K562 (cell line): Measurements from ENCODE around the gene FAM117A. TPM values are rescaled to one million over a fixed set of nuclear protein-coding genes. Genes with fewer than 3 reads are reported as not detected.

Source experiments
- CCNT2 ChIP-seq: IDR thresholded peaks from 2 replicates; pipeline ENCODE4 v1.6.1; 2011; ENCODE audit warnings: borderline replicate concordance, low read depth, mild to moderate bottlenecking, moderate library complexity, mixed read lengths, low read length; ENCODE audit not compliant: insufficient read length; ENCODE audit errors: extremely low read depth
- CHD2 ChIP-seq: IDR thresholded peaks from 2 replicates; pipeline ENCODE4 v1.6.1; 2011; ENCODE audit warnings: low read depth, low read length
- CXXC5 ChIP-seq: fragments of 250-450 bp; sonication (Bioruptor Pico); IDR thresholded peaks from 2 replicates; pipeline ENCODE4 v1.8.0; 2022; ENCODE audit warnings: inconsistent platforms, mild to moderate bottlenecking, moderate library complexity
- XRCC4 ChIP-seq: IDR thresholded peaks from one replicate; pipeline ENCODE4 v1.6.1; 2011; ENCODE audit not compliant: insufficient read depth, insufficient read length; ENCODE audit errors: extremely low read depth
- ZNF436 ChIP-seq: fragments of 250-450, 450-650 bp; sonication (Bioruptor Pico); formaldehyde crosslinking; IDR thresholded peaks from 2 replicates; pipeline ENCODE4 v1.7.0; 2020; ENCODE audit warnings: mild to moderate bottlenecking
- ZNF766 ChIP-seq: fragments of 200-800 bp; sonication (Bioruptor generic); conservative IDR thresholded peaks from 2 replicates; pipeline ENCODE4 v1.6.1; 2016; ENCODE audit warnings: missing genetic modification characterization, missing compliant biosample characterization
- polyA plus RNA-seq, 8 experiments: library from polyadenylated mRNA; depleted of rRNA in 4 of 8; stranded (reverse) in 5 of 8; unstranded in 3 of 8; fragments of >200 nt; fragmentation: Nextera tagmentation in 2 of 8; fragmentation: Illumina TruSeq in 1 of 8; extraction: Ambion mirVana in 2 of 8; extraction: Trizol in 1 of 8; gene quantifications; 2 replicates each; pipeline versions ENCODE4 v1.2.1 to v1.2.3, GENCODE V29; 2011 to 2014; ENCODE audit warnings: inconsistent platforms in 1 of 8, missing spikeins in 1 of 8
- total RNA-seq, 7 experiments: library from RNA; depleted of rRNA in 6 of 7; stranded (reverse); fragments of >200 nt in 6 of 7; fragmentation: Illumina TruSeq in 2 of 7; extraction: Trizol in 2 of 7; gene quantifications; 2 replicates each; pipeline versions ENCODE4 v1.2.1 to v1.2.3, GENCODE V29; 2011 to 2021; ENCODE audit warnings: low replicate concordance in 1 of 7
- TF ChIP-seq, protein P1 (sequence below), 2 experiments: fragments of 450-650 bp; formaldehyde crosslinking in 1 of 2; IDR thresholded peaks; 2 replicates each; pipeline versions ENCODE4 v1.4.0 to v1.6.1; 2014 to 2020; ENCODE audit warnings: mild to moderate bottlenecking in 2 of 2, borderline replicate concordance in 1 of 2, low read depth in 1 of 2
- TF ChIP-seq, protein P2 (sequence below): sonication (generic); formaldehyde crosslinking; IDR thresholded peaks from 2 replicates; pipeline ENCODE4 v1.9.0; 2022; ENCODE audit warnings: mild to moderate bottlenecking, missing genetic modification reagents
- TF ChIP-seq, protein P3 (sequence below): conservative IDR thresholded peaks from 2 replicates; pipeline ENCODE4 v1.6.1; 2011; ENCODE audit warnings: low read depth, mild to moderate bottlenecking, low read length; ENCODE audit not compliant: control insufficient read depth
- TF ChIP-seq, protein P4 (sequence below), 2 experiments: fragments of 450-650 bp; conservative IDR thresholded peaks; 2 replicates each; pipeline ENCODE4 v1.6.1; 2017; ENCODE audit warnings: mild to moderate bottlenecking in 2 of 2, moderate library complexity in 2 of 2

FAM117A gene
- total and polyA plus RNA-seq, 9 of the 15 experiments (the other 6 are each of a cell fraction or from before 2014, with no cell fraction given), result 3.1 to 79.7 (median 36.6) TPM

- TF ChIP-seq, protein P1, sequence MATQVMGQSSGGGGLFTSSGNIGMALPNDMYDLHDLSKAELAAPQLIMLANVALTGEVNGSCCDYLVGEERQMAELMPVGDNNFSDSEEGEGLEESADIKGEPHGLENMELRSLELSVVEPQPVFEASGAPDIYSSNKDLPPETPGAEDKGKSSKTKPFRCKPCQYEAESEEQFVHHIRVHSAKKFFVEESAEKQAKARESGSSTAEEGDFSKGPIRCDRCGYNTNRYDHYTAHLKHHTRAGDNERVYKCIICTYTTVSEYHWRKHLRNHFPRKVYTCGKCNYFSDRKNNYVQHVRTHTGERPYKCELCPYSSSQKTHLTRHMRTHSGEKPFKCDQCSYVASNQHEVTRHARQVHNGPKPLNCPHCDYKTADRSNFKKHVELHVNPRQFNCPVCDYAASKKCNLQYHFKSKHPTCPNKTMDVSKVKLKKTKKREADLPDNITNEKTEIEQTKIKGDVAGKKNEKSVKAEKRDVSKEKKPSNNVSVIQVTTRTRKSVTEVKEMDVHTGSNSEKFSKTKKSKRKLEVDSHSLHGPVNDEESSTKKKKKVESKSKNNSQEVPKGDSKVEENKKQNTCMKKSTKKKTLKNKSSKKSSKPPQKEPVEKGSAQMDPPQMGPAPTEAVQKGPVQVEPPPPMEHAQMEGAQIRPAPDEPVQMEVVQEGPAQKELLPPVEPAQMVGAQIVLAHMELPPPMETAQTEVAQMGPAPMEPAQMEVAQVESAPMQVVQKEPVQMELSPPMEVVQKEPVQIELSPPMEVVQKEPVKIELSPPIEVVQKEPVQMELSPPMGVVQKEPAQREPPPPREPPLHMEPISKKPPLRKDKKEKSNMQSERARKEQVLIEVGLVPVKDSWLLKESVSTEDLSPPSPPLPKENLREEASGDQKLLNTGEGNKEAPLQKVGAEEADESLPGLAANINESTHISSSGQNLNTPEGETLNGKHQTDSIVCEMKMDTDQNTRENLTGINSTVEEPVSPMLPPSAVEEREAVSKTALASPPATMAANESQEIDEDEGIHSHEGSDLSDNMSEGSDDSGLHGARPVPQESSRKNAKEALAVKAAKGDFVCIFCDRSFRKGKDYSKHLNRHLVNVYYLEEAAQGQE (IDR thresholded peaks at IDR 0.05; ENCODE audit: borderline replicate concordance), result no peak
- TF ChIP-seq, protein P1 (CRISPR knock-in tag; IDR thresholded peaks at IDR 0.05; ENCODE audit: low read depth), result no peak
- TF ChIP-seq, protein P2, sequence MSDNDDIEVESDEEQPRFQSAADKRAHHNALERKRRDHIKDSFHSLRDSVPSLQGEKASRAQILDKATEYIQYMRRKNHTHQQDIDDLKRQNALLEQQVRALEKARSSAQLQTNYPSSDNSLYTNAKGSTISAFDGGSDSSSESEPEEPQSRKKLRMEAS (CRISPR knock-in tag), result peak; percentile 71; the same call in 1 of the 2 replicates
- TF ChIP-seq XRCC4 (no peak), ZNF766 (0 out of 2 replicates have a peak, but pooled peaks have one; percentile 29), CCNT2 (no peak), CXXC5 (CRISPR knock-in tag) (no peak), CHD2 (no peak), ZNF436 (CRISPR knock-in tag) (no peak)
- TF ChIP-seq, protein P3, sequence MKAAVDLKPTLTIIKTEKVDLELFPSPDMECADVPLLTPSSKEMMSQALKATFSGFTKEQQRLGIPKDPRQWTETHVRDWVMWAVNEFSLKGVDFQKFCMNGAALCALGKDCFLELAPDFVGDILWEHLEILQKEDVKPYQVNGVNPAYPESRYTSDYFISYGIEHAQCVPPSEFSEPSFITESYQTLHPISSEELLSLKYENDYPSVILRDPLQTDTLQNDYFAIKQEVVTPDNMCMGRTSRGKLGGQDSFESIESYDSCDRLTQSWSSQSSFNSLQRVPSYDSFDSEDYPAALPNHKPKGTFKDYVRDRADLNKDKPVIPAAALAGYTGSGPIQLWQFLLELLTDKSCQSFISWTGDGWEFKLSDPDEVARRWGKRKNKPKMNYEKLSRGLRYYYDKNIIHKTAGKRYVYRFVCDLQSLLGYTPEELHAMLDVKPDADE, result no peak
- TF ChIP-seq, protein P4, sequence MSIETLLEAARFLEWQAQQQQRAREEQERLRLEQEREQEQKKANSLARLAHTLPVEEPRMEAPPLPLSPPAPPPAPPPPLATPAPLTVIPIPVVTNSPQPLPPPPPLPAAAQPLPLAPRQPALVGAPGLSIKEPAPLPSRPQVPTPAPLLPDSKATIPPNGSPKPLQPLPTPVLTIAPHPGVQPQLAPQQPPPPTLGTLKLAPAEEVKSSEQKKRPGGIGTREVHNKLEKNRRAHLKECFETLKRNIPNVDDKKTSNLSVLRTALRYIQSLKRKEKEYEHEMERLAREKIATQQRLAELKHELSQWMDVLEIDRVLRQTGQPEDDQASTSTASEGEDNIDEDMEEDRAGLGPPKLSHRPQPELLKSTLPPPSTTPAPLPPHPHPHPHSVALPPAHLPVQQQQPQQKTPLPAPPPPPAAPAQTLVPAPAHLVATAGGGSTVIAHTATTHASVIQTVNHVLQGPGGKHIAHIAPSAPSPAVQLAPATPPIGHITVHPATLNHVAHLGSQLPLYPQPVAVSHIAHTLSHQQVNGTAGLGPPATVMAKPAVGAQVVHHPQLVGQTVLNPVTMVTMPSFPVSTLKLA (conservative IDR thresholded peaks at IDR 0.05), result no peak
Measured at GRCh38 chr17:49687878-49688491, 75.9 kb downstream of the FAM117A start (continued).
